ENCODE results near the gene OR4K15.

DNA sequence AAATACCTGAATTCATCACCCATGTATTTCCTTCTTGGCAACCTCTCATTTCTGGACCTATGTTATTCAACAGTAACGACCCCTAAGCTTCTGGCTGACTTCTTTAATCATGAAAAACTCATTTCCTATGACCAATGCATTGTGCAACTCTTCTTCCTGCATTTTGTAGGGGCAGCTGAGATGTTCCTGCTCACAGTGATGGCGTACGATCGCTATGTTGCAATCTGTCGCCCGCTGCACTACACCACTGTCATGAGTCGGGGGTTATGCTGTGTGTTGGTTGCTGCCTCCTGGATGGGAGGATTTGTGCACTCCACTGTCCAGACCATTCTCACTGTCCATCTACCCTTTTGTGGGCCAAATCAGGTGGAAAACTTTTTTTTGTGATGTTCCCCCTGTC, 26.9 kb downstream of the OR4K15 start:
- TF ChIP-seq EZH2 (IDR thresholded peaks at IDR 0.05; ENCODE audit: insufficient read depth, poor library complexity, severe bottlenecking) (no peak), EZH2phosphoT487 (IDR thresholded peaks at IDR 0.05; ENCODE audit: insufficient read depth, low read depth) (no peak)
